Osteoblast (primary cell): ENCODE results near the gene ENAH. TPM values are rescaled to one million over a fixed set of nuclear protein-coding genes. Genes with fewer than 3 reads are reported as not detected.
A peak's percentile ranks its signal among the peaks of the same experiment; 100 is the strongest.

ENCODE experiments used
- DNase-seq: peaks from one replicate; pipeline ENCODE4 v3.0.0; 2011; ENCODE audit warnings: low spot score, mixed read lengths; ENCODE audit not compliant: insufficient read length; ENCODE audit errors: missing footprints
- H2AFZ ChIP-seq: 2 replicates; pipeline ENCODE4 v1.6.0; 2011; ENCODE audit warnings: mild to moderate bottlenecking, low read length
- H3K27ac ChIP-seq: 2 replicates; pipeline ENCODE4 v1.5.1; 2011; ENCODE audit warnings: mild to moderate bottlenecking, low read depth, low read length, moderate library complexity
- H3K27me3 ChIP-seq: 2 replicates; pipeline ENCODE4 v1.6.0; 2012; ENCODE audit warnings: mild to moderate bottlenecking, control low read depth, inconsistent platforms, low read length, moderate library complexity; ENCODE audit not compliant: insufficient read depth
- H3K36me3 ChIP-seq: 2 replicates; pipeline ENCODE4 v1.5.1; 2011; ENCODE audit warnings: mild to moderate bottlenecking, low read length, control low read depth, moderate library complexity; ENCODE audit not compliant: insufficient read depth
- H3K4me1 ChIP-seq: 2 replicates; pipeline ENCODE4 v1.5.1; 2011; ENCODE audit warnings: mild to moderate bottlenecking, low read length, control low read depth, moderate library complexity; ENCODE audit not compliant: insufficient read depth
- H3K4me2 ChIP-seq: 2 replicates; pipeline ENCODE4 v1.6.0; 2011; ENCODE audit warnings: mild to moderate bottlenecking, low read length; ENCODE audit not compliant: insufficient read depth
- H3K4me3 ChIP-seq: fragments of 200-600 bp; sonication (generic); 3 replicates; pipeline ENCODE4 v1.5.1; 2012; ENCODE audit warnings: mild to moderate bottlenecking, low read length, inconsistent platforms; ENCODE audit not compliant: insufficient read depth
- H3K79me2 ChIP-seq: 2 replicates; pipeline ENCODE4 v1.6.0; 2012; ENCODE audit warnings: mild to moderate bottlenecking, low read length, control low read depth, inconsistent platforms; ENCODE audit not compliant: insufficient read depth
- H3K9me3 ChIP-seq: 2 replicates; pipeline ENCODE4 v1.5.1; 2011; ENCODE audit warnings: low read depth, low read length, control low read depth
- H4K20me1 ChIP-seq: 2 replicates; pipeline ENCODE4 v1.6.0; 2012; ENCODE audit warnings: mild to moderate bottlenecking, low read length, control low read depth; ENCODE audit not compliant: insufficient read depth
- total RNA-seq: library from RNA; depleted of rRNA; stranded (reverse); fragments of >200 nt; gene quantifications from 2 replicates; pipeline ENCODE4 v1.2.3, GENCODE V29; 2012
- TF ChIP-seq, protein P1 (sequence below): IDR thresholded peaks from 2 replicates; pipeline ENCODE4 v1.5.1; 2011; ENCODE audit warnings: mild to moderate bottlenecking, low read depth, low read length, moderate library complexity; ENCODE audit errors: extremely low read depth

ENAH gene
- total RNA-seq, 1 donor = 453 TPM

GRCh38 chr1:225471453-225472301, 181.2 kb downstream of the ENAH start:
- TF ChIP-seq, protein P1, sequence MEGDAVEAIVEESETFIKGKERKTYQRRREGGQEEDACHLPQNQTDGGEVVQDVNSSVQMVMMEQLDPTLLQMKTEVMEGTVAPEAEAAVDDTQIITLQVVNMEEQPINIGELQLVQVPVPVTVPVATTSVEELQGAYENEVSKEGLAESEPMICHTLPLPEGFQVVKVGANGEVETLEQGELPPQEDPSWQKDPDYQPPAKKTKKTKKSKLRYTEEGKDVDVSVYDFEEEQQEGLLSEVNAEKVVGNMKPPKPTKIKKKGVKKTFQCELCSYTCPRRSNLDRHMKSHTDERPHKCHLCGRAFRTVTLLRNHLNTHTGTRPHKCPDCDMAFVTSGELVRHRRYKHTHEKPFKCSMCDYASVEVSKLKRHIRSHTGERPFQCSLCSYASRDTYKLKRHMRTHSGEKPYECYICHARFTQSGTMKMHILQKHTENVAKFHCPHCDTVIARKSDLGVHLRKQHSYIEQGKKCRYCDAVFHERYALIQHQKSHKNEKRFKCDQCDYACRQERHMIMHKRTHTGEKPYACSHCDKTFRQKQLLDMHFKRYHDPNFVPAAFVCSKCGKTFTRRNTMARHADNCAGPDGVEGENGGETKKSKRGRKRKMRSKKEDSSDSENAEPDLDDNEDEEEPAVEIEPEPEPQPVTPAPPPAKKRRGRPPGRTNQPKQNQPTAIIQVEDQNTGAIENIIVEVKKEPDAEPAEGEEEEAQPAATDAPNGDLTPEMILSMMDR = no peak
- H3K79me2 ChIP-seq = no peaks in the 10 kb centered on the region
- no peak overlapping the region for H3K27ac ChIP-seq
- H3K4me1 ChIP-seq = peaks cover 11% of the 10 kb centered on the region
- peak; percentile 70 for DNase-seq
- H3K36me3 ChIP-seq = no peaks in the 10 kb centered on the region
- H2AFZ ChIP-seq = no peak overlapping the region
- H3K9me3 ChIP-seq = no peaks in the 10 kb centered on the region
- no peaks in the 10 kb centered on the region for H3K27me3 ChIP-seq
- H4K20me1 ChIP-seq = no peaks in the 10 kb centered on the region
- H3K4me2 ChIP-seq = no peak overlapping the region
- H3K4me3 ChIP-seq = no peak overlapping the region

- no peaks in the 10 kb centered on the region for H3K36me3 ChIP-seq
- no peaks in the 10 kb centered on the region for H4K20me1 ChIP-seq
- H3K27ac ChIP-seq = no peak overlapping the region
- DNase-seq = peak; percentile 57
- H2AFZ ChIP-seq = no peak overlapping the region
- peaks cover 11% of the 10 kb centered on the region for H3K4me1 ChIP-seq
- no peaks in the 10 kb centered on the region for H3K9me3 ChIP-seq
- no peak overlapping the region for H3K4me2 ChIP-seq
- TF ChIP-seq, protein P1 = no peak
- H3K27me3 ChIP-seq = no peaks in the 10 kb centered on the region
- H3K4me3 ChIP-seq = no peak overlapping the region
- H3K79me2 ChIP-seq = no peaks in the 10 kb centered on the region
Measured at GRCh38 chr1:225471109-225471452, 181.8 kb downstream of the ENAH start.

DNA sequence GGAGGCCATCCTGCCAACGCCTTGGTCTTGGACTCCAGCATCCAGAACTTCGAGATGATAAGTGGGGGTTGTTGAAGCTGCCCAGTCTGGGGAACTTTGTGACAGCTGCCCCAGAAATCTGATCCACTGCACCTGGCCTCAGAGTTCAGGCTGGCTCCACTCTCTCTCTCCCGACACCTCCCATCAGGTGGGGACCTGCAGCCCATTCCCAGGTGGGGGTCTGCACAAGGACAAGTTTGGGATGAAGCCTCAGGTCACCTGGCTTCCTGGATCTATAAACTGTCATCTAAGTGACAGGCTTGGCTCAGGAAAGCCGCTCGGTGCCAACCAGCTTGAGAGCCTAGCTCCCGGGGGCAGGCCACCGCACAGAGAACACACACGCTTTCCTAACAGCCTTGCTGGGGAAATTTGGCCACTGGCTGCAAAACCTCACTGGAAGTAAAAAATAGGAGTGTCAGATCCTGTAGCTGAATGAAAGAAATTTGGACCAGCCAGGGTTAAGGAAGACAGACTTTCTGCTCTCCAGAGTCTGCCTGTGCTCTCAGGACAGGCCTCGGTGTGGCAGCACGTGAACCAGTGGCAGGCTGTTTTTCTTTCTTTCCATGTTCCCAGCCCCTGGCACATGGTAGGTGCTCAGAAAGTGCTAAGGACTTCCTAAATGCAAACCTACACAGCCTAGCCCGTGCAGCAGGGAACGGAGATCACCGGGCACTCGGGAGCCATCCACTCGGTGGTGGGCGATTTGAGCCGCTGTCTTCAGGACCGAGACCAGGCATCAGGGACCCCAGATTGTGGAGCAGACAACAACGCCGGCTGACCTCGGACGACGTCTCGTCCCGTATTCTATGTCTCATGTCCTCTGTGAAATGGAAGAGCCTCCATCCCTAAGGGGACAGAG, 182.5 kb downstream of the ENAH start:
- H3K4me3 ChIP-seq = no peak overlapping the region
- peak; percentile 85 for DNase-seq

More for the DNA sequence above, 182.5 kb downstream of the ENAH start:
- no peak overlapping the region for H3K4me2 ChIP-seq
- no peaks in the 10 kb centered on the region for H3K27me3 ChIP-seq
- no peaks in the 10 kb centered on the region for H4K20me1 ChIP-seq
- no peaks in the 10 kb centered on the region for H3K9me3 ChIP-seq
- TF ChIP-seq, protein P1 = peak; percentile 9
- no peaks in the 10 kb centered on the region for H3K36me3 ChIP-seq
- H3K4me1 ChIP-seq = peaks cover 11% of the 10 kb centered on the region
- H2AFZ ChIP-seq = no peak overlapping the region
- no peak overlapping the region for H3K27ac ChIP-seq
- no peaks in the 10 kb centered on the region for H3K79me2 ChIP-seq
